GM12892 (cell line): Measurements from ENCODE around the gene APOBEC3A.

ENCODE experiments used
- POLR2A ChIP-seq: IDR thresholded peaks from 2 replicates; pipeline ENCODE4 v1.6.1; 2011; ENCODE audit warnings: low read depth, low read length, control low read depth
- POLR2AphosphoS5 ChIP-seq: IDR thresholded peaks from 2 replicates; pipeline ENCODE4 v1.6.1; 2011; ENCODE audit warnings: low read depth, low read length, control low read depth
- TAF1 ChIP-seq: IDR thresholded peaks from 2 replicates; pipeline ENCODE4 v1.6.1; 2011; ENCODE audit warnings: low read depth, mild to moderate bottlenecking, control low read depth, low read length, borderline replicate concordance

DNA sequence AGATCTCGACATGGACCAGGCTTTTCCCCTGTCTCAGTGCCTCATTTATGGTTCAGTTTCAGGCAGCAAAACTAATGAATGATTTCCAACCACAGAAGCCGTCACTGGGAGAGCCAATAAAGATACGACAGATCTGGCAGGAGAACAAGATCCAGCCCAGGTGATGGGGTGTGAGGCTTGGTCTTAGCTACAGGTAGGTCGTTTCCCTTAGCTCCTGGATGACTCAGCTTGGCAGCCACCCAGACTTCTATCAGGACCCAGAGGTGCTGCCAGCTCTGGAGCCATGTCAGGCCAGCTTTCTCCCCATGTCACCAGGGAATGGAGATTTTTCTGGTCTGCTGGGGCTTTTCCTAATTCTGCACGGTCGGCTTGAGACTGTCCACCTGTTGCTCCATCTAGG, 36.3 kb upstream of the APOBEC3A start:
- TF ChIP-seq POLR2AphosphoS5: no peak
- TF ChIP-seq POLR2A: no peak
- TF ChIP-seq TAF1: no peak
